Esophagus squamous epithelium (tissue), 5 donors: ENCODE measurements around the gene COMTD1. TPM values are rescaled to one million over a fixed set of nuclear protein-coding genes. Genes with fewer than 3 reads are reported as not detected.

Source experiments
- DNase-seq: peaks from one replicate; lab custom pipeline; 2025; lab: John Stamatoyannopoulos, UW
- H3K27ac ChIP-seq, 4 donors: fragments of 200-600 bp; sonication (generic); one replicate each; pipeline ENCODE4 v1.5.1; 2016 to 2019; ENCODE audit warnings: mild to moderate bottlenecking in 1 of 4
- H3K27me3 ChIP-seq, 4 donors: fragments of 200-600 bp; sonication (generic); 1 replicate in 3 of 4; 2 replicates in 1 of 4; pipeline versions ENCODE4 v1.5.1 to v1.6.0; 2017 to 2021; ENCODE audit warnings: antibody characterized with exemption in 1 of 4
- H3K36me3 ChIP-seq, 3 donors: fragments of 200-600 bp; sonication (generic); one replicate each; pipeline ENCODE4 v1.5.1; 2016 to 2019
- H3K4me1 ChIP-seq, 3 donors: fragments of 200-600 bp; sonication (generic); one replicate each; pipeline ENCODE4 v1.5.1; 2017 to 2019
- H3K4me3 ChIP-seq, 4 donors: fragments of 200-600 bp; sonication (generic); 1 replicate in 3 of 4; 2 replicates in 1 of 4; pipeline ENCODE4 v1.5.1; 2016 to 2019; ENCODE audit warnings: mild to moderate bottlenecking in 2 of 4, moderate library complexity in 1 of 4
- H3K9me3 ChIP-seq, 3 donors: fragments of 200-600 bp; sonication (generic); one replicate each; pipeline ENCODE4 v1.5.1; 2016 to 2019
- POLR2A ChIP-seq, 4 donors: fragments of 450-650 bp; IDR thresholded peaks; one replicate each; pipeline ENCODE4 v1.6.1; 2017; ENCODE audit warnings: antibody characterized with exemption in 4 of 4, mild to moderate bottlenecking in 4 of 4, moderate library complexity in 3 of 4
- WGBS, 2 donors: methylation state at CpG; one replicate each; pipeline ENCODE4 v1.1.5; 2018; 5-methylcytosine and 5-hydroxymethylcytosine counted together
- intact Hi-C: fragments of 100-400 bp; cut with DNase I; formaldehyde crosslinking; loops from one replicate; pipeline ENCODE4 v1.15.0; 2022
- total RNA-seq, 4 donors: library from RNA; depleted of rRNA; stranded (reverse); fragments of >200 nt; gene quantifications; one replicate each; pipeline ENCODE4 v1.1.0, GENCODE V29; 2016
- TF ChIP-seq, protein P1 (sequence below), 6 experiments: fragments of 450-650 bp in 4 of 6; fragments of 200-600 bp in 2 of 6; sonication (generic) in 2 of 6; IDR thresholded peaks; one replicate each; pipeline ENCODE4 v1.5.1; 2016 to 2019; ENCODE audit warnings: antibody characterized with exemption in 6 of 6, mild to moderate bottlenecking in 4 of 6, moderate library complexity in 4 of 6
- donor health status: DM: yes; HTN: yes; CAD: no.

COMTD1 gene
- total RNA-seq, 4 donors from 2014 or later: 87.8 to 139 (median 111) TPM

DNA sequence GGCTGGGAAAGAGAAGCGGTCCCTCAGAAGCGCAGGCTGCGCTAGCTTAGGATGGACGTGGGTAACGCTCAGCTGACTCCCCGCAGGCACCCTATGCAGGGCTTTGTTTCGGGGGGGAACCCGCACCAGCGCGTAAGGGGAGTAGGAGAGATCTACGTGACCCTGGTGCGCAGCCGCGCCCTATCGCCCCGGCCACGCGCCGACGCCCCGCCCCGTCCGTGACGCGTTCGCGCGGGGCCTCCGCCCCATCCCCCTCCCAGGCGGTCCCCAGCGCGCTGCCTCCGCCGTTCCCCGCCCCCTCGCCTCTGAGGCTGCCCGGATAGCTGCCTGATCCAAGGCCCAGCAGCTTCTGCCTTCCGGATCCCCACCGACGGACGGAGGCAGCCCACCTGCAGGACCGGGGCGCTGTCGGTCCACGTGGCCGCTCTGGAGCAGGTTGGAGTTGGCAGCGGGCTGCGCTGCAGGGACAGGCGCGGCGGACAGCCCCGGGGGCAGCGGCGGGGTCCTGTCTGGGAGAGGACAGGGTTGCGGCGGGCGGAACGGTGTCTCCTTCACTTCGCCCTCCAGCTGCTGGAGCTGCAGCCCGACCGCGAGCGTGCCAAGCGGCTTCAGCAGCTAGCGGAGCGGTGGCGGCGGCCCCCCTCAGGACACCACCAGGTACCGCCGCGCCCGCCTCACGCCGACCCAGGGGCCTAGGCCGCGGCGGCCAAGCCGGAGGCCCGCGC, 25.3 kb downstream of the COMTD1 start, which contains the start of gene VDAC2:
VDAC2 (plus strand) TSS at position 515 of the 725 bp plus-strand sequence. CDS start 363 bp downstream, outside the sequence.
- intact Hi-C loops: no loop called here
- H3K4me3 ChIP-seq: peak within 1 kb of the TSS; percentile 86 to 96 (median 95)
- no peaks in the 10 kb centered on the region for H3K27me3 ChIP-seq
- H3K27ac ChIP-seq: peak within 1 kb of the TSS; percentile 97 to 100 (median 98)
- peaks cover 5 to 36% (median 12%) of the 10 kb centered on the region in 3 donors for H3K36me3 ChIP-seq
- peak in 3 of 4 donors; percentile 68 to 97 (median 95) for TF ChIP-seq POLR2A (IDR thresholded peaks at IDR 0.05)
- TF ChIP-seq, protein P1, sequence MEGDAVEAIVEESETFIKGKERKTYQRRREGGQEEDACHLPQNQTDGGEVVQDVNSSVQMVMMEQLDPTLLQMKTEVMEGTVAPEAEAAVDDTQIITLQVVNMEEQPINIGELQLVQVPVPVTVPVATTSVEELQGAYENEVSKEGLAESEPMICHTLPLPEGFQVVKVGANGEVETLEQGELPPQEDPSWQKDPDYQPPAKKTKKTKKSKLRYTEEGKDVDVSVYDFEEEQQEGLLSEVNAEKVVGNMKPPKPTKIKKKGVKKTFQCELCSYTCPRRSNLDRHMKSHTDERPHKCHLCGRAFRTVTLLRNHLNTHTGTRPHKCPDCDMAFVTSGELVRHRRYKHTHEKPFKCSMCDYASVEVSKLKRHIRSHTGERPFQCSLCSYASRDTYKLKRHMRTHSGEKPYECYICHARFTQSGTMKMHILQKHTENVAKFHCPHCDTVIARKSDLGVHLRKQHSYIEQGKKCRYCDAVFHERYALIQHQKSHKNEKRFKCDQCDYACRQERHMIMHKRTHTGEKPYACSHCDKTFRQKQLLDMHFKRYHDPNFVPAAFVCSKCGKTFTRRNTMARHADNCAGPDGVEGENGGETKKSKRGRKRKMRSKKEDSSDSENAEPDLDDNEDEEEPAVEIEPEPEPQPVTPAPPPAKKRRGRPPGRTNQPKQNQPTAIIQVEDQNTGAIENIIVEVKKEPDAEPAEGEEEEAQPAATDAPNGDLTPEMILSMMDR (IDR thresholded peaks at IDR 0.05): peak in 1 of 6 experiments; percentile 4
- 1% methylated on average over 20 of the region's 80 CpGs; no CpG with 5 or more reads in 1 of the 2 donors for WGBS, 2 donors
- no peaks in the 10 kb centered on the region for H3K9me3 ChIP-seq
- H3K4me1 ChIP-seq: peaks cover 16 to 88% (median 71%) of the 10 kb centered on the region in 3 donors
- DNase-seq: peak; percentile 89

DNA sequence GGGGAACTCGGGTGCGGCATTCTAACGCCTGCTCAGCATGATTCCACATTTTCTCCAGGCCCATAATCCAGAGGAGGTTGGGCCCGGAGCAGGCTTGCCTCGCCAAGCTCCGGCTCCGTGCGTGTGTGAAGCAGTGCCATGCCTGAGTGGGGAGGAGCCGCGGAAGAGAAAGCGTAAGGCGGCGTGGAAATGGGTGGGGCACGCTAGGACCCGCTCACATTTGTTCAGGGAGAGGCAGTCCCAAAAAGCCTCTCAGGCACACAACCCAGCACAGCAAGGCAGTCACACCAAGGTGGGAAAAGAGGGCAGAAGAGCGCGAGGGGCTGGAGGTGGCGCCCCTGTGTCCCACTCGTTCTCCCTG, 25.9 kb downstream of the COMTD1 start:
- Histone ChIP-seq H3K4me1 (peaks cover 16 to 88% (median 71%) of the 10 kb centered on the region in 3 donors), H3K4me3 (peak overlapping the region; percentile 86 to 96 (median 95)), H3K9me3 (no peaks in the 10 kb centered on the region), H3K36me3 (peaks cover 4 to 31% (median 12%) of the 10 kb centered on the region in 3 donors), H3K27ac (peak overlapping the region; percentile 97 to 100 (median 98)), H3K27me3 (no peaks in the 10 kb centered on the region)
- 0% methylated on average over 2 to 11 of the region's 19 CpGs for WGBS, 2 donors
- no peak for DNase-seq
- TF ChIP-seq POLR2A (IDR thresholded peaks at IDR 0.05): peak in 1 of 4 donors; percentile 71
- TF ChIP-seq, protein P1 (IDR thresholded peaks at IDR 0.05): no peak
- intact Hi-C loops: no loop called here

DNA sequence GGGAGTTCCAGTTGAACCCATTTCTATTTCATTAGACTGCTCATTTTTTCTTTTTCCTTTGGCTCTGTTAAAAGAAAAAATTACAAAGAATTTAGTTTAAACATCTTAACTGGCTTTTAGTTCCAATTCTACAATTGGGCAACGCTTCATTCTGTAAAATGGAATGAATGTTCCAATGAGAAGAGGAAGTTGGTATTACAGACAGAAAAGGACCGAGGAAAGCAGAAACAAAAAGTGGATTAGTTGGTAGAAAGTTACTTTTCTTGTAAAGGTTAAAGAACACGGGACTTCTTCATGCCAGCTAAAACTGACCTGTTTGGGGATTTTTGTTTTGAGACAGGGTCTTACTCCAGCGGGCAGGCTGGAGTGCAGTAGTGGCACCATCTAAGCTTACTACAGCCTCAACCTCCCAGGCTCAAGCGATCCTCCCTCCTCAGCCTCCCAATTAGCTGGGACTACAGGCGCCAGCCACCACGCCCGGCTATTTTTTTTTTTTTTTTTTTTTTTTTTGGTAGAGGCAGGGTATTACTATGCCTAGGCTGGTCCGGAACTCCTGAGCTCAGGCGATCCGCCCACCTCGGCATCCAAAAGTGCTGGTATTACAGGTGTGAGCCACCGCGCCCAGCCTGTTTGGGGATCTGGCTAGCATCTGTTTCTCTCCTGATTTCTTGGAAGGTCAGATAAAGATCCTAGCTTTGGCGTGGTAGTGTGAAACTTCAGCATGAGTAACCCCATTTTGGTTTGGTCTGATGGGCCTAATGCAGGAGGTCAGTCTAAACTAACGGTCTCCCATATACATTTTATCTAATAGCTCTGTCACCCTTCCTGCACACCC, 26.5 kb downstream of the COMTD1 start:
- Histone ChIP-seq H3K27ac (peak overlapping the region; percentile 97 to 100 (median 98)), H3K27me3 (no peaks in the 10 kb centered on the region), H3K4me1 (peaks cover 18 to 88% (median 68%) of the 10 kb centered on the region in 3 donors), H3K9me3 (no peaks in the 10 kb centered on the region), H3K4me3 (peak overlapping the region; percentile 86 to 96 (median 95)), H3K36me3 (peaks cover 4 to 25% (median 9%) of the 10 kb centered on the region in 3 donors)
- WGBS, 2 donors: 32 to 51% methylated on average over 13 to 14 of the region's 16 CpGs
- DNase-seq: no peak
- intact Hi-C loops: no loop called here
- TF ChIP-seq, protein P1 (IDR thresholded peaks at IDR 0.05): no peak
- TF ChIP-seq POLR2A (IDR thresholded peaks at IDR 0.05): no peak

DNA sequence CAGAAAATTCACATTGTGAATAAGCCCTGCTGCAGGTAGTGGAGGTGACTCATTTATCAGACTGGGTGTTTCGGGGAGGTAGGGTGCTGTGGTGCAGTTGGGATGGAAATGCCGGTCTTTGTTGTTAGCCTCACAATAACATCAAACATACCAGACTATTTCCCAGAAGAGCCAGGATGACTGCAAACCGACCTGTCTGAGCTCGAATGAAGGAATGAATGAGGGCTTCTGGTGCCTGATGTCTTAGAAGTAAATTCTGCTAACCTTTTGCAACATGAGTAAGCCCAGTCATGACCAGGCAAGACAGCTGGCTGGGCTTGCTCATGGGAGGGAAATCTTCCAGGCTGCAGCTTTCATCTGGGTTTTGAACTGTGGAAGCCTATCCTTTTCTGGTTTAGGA, 27.6 kb downstream of the COMTD1 start:
- peak overlapping the region; percentile 97 to 100 (median 98) for H3K27ac ChIP-seq
- WGBS, 2 donors: 21 to 38% methylated on average over 4 of the region's 4 CpGs

More for the DNA sequence above, 27.6 kb downstream of the COMTD1 start:
- TF ChIP-seq, protein P1 (IDR thresholded peaks at IDR 0.05): no peak
- TF ChIP-seq POLR2A (IDR thresholded peaks at IDR 0.05): peak in 2 of 4 donors; percentile 27 to 41
- Histone ChIP-seq H3K36me3 (peaks cover 0 to 14% (median 2%) of the 10 kb centered on the region in 3 donors), H3K4me3 (no peak overlapping the region), H3K27me3 (no peaks in the 10 kb centered on the region), H3K9me3 (no peaks in the 10 kb centered on the region), H3K4me1 (peaks cover 23 to 88% (median 69%) of the 10 kb centered on the region in 3 donors)
- no peak for DNase-seq
- intact Hi-C loops: no loop called here
